NCI-H2107 (cell line): ENCODE data around the gene ANKRD33B.
A peak's percentile ranks its signal among the peaks of the same experiment; 100 is the strongest.
"Not testable (repeated sequence)": the region's sequence is repeated elsewhere in the genome, so short reads cannot be mapped to it uniquely, and the experiment has no call there.

Source experiments
- DNase-seq: peaks from one replicate; lab custom pipeline; 2025; lab: John Stamatoyannopoulos, UW

Gene ANKRD33B

DNA sequence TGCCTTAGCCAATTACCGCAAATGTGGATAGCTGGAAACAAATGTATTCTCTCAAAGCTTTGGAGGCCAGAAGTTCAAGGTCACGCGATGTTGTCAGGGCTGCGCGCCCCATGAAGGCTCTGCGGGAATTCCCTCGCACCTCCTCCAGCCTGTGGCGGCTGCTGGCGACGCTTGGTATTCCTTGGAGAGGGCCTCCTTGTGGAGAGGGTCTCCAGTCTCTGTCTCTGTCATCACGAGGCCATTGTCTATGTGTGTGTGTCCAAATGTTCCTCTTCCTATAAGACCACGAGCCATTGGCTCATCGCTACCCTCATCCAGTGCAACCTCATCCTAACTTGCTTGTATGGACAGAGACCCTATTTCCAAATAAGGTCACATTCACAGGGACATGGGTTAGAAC lies 97.5 kb downstream of the ANKRD33B start:
- no peak for DNase-seq

DNA sequence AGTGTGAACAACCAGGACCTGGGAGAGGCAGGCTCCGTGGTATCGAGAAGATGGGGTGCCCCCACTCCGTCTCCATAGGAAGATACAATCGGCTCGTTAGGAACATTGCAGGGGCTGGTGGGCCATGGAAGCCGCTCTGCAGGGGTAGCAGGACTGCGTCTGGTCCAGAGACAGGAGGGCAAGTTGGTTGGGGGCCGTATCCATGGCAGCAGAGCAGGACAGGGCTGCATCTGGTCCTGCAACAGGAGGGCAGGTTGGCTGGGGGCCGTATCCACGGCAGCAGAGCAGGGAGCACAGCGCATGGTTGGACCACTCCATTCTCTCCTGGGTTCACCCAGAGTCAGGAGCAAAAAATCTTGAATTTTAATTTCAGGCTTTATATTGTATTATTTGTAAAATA lies 98.2 kb downstream of the ANKRD33B start:
- no peak for DNase-seq

DNA sequence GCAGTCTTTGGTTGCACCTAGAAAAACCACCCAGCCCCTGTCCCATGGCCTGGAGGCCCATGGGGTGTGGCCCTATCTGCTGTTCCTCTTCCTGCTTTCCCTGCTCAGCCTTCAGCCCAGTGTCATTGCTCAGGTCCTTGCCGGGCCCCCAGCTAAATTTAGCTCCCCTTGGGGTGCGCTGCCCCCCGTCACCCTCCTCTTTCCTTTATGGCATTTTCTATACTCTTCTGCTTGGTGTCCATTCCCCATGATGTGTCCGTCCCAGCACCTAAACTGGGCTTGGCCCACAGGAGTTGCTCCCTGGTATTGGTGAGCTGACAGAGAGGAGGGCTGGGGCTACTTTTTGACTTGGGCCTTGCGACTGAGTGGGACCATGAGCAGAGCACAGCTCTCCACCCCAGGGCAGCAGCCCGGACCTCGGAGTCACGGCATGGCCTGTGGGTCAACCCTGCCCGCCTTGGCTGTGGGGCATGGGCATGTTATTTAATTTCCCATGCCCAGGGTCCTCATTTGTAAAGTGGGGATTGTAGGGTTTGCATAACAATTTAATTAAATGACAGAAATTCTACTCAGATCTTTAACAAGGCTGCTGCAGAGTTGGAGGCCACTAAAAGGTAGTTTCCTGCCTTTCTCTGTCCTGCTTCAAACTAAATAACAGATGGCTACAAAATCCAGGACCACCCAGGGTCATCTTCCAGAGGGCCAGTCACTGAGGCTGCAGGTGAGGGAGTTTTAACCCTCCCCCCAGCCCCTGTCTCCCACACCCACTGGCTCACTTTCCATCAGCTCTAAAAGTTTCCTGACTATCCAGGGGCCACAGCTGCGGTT lies 99.0 kb downstream of the ANKRD33B start:
- DNase-seq: no peak

DNA sequence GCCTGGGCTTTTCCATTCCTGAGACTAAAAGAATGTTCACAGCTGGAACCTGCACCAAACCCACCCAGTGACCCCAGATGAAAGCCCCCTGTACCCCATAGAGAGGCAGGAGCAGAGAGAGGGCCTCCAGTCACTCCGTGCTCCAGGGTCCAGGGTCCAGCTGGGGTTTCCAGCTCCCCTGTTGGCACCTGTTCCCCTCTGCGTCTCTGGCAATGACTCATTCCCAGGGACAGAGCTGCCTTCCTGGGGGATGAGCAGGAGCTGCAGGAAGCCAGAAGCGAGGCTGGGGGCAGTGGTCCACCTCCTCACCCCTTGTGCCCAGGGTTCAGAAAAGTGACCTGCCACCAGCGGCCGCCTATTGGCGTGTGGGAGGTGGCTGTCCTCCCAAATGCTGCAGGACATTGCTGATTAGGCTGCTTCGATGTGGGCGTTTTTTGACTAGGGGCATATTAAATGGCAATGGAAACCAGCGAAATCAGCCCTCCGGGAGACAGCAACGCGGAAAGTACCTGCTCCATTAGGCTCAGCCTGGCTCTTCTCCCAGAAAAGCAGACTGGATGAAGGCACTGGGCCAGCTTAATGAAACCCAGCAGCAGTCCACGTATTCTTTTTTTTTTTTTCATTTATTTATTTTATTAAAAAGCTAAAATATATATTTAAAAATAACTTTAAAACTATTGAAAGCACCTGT lies 99.8 kb downstream of the ANKRD33B start:
- peak; percentile 18 for DNase-seq

DNA sequence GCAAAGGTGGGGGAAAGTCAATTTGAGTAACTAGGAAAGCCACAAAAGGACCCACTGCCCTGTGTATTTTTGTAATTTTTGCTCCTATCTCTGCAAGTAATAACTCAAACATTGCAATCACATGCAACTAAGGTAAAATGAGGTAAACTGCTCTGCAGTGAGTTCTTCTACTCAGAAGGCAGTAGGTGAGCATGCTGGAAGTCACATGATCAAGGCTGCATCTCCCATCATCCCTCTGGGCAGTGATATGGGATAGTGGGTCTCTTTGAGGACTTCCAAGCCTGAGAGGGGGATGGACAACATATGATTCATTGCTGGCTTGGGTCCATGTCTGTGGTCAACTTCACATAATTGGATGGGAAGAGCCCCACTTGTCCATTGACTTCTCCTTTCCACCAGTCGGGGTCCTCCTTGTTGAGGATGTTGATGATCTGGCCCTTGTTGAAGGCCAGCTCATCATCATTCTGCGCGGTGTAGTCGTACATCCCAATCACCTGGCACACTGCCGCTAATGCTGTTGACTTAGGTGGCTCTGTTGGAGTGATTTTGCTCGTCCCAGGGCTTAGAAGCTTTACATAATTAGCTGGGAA lies 100.4 kb downstream of the ANKRD33B start:
- not testable (repeated sequence) for DNase-seq

DNA sequence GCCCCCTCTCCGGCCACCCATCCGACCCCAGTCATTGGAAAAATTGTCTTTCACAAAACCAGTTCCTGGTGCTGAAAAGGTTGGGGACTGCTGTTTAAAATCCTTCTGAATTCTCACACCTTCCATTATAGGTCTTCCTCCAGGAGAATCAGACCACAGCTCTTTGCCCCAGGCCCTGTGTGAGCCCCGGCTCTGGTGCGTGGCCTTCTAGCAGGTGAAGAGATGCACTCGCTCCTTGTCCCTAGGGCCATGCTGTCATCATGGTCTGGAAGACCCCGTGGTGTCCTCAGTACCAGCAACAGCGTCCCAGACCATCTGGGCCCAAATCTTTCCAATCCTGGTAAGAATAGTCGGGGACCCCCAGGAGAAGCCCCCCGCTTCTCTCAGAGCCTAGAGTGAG lies 101.9 kb downstream of the ANKRD33B start:
- DNase-seq: no peak

DNA sequence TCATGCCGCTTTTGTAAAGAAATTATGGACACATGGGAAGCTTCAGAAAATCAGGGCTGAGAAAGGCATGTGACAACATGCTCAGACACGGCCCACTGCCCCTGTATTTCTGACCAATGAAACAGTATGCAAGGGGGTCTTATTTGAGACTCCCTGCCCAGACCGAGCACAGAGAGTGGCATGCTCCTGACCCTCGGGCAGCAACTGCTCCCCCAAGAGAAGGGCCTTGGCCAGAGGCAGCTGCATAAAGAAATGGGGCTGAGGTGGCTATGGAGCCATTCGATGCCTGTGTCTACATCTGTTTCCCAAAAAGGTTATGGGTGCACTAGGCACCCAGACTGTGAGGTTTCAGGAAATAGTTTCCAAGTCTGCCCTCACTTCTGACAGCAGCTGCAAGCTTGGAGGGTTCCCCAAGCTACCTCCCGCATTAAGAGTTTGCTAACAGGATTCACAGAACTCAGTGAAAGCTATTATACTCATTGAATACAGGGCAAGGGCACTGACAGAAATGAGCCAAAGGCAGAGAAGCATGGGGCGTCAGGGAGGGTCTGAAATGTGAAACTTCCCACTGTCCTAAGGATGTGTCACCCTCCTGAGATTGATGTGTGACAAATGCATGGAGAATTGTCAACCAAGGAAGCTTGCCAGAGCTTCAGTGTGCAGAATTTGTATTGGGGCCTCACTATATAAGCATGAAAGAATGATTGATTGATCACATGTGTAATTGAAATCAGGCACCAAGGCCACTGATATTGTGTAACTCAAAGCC lies 102.8 kb downstream of the ANKRD33B start:
- no peak for DNase-seq

DNA sequence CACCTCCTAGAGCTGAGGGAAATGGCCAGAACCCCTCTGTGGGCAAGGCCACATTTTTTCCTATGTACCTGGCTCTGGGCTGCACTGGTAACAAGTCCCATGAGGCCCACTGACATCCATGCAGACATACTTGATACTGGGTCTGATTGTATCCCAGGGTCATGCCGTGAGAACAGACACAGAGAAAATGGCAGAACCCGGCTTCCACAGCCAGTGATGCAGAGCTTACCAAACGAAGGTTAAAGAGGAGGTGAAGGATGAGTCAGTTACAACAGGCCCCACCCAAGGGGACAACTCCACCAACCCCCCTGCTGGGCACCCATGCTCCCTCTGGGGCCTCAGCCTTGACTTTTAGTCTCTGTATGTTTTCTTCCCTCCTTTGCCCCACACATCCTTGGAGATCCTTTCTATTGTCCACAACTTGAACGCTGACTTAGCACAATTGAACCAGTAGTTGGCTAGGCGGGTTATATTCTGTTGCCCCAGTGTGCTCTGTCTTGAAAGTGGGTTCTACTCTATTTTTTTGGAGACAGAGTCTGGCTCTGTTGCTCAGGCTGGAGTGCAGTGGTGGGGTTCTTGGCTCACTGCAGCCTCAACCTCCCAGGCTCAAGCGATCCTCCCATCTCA lies 103.7 kb downstream of the ANKRD33B start:
- DNase-seq: no peak

DNA sequence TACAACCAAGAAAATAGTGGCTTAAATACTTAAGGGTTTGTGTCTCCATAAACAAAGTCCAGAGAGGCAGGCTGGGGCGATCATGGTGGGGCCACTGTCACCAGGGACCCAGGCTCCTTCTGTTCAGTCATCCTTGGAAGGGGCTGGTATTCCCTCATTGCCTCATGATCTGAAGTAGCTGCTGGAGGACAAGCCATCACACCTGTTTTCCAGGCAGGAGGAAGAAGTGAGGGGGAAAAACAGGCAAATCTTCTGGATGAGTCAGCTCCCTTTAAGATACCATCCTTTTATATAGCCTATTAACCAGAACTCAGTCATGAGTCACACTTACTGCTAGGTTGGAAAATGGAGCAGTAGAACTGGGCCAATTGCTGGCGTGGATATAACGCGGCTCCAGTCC lies 104.8 kb downstream of the ANKRD33B start:
- DNase-seq: no peak

DNA sequence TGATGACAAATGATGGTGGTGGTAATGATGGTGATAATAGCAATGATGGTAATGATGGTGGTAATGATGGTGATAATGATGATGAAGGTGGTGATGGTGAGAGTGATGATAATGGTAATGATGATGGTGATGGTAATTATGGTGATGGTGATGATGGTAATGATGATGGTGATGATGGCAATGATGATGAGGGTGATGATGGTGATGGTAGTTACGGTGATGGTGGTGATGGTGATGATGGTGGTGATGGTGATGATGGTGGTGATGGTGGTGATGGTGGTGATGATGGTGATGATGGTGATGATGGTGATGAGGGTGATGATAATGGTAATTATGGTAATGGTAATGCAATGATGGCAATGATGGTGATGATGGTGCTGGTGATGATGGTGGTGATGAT lies 106.1 kb downstream of the ANKRD33B start:
- DNase-seq: no peak

DNA sequence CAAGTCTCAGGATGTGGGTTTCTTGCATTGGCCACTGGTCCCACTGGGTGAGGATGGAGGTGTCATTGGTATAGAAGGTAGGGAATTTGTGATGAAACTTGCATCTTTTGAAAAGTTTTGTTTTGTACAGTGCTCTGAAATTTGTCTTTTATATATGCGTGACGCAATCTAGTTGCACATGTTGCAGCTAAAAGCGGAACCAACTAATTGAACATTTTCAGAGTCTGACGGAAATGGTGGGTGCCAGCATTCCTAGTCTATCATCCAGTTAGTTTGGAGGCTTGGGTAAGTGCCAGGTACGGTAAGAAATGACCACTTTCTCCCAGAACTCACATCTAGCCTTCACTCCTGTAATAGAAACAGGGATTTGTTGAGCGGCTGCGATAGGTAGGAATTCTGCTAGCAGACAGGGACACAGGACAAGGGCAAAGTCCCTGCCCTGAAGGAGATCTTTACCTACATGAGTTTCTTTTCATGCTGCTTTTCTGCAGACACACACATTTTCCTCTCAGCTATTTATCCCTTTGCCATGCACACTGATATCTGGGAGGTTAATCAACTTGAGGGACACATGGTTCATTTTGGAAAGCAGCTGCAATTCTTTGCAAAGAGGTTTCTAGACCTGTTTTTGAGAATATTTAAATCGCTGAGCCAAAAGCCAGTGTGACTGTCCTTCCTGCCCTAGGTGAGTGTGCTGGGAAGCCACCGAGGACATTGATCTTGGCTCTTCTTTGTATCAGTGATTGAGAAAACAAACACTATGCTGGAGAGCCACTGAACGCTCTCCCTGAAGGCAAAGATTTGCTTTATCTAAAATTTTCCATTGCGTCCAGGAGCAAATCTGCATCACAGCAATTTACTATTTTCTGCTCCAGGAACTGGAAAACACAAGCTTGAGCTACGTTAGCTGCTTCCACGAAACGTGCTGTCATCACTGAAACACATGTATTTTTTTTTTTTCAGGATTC lies 107.5 kb downstream of the ANKRD33B start:
- DNase-seq: no peak

DNA sequence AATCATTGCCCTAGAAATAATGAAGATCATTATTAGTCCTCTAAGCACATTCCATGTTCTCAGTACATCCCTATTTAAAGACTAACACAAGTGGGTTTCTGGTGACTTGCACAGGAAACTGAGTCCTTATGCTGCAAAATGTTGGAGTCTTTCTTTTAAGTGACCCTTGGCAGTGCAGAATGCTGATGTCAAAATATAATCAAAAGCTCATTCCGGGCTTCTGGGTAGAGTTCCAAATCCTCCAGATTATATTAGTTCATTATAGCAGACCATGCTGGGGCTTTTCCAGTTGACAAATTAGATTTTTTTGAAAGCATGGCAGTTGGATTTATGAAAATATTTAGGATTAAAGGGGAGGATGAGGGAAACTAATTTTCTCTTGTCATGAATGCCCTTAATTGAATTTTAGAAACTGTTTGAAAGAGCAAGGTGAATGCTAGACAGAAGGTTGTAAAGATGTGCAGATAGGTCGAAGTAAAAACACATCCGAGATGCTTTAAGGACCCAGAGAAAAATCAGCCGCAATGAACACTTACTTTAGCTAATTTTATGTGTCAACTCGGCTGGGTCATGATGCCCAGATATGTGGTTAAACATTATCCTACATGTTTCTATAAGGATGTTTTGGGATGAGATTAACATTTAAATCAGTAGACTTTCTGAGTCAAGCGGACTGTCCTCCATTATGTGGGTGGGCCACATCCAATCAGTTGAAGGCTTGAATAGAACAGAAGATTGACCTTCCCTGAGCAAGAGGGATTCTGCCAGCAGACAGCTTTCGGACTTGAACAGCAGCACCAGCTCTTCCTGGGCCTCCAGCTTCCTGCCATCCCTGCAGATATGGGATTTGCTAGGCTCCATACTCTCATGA lies 108.5 kb downstream of the ANKRD33B start:
- DNase-seq: no peak

DNA sequence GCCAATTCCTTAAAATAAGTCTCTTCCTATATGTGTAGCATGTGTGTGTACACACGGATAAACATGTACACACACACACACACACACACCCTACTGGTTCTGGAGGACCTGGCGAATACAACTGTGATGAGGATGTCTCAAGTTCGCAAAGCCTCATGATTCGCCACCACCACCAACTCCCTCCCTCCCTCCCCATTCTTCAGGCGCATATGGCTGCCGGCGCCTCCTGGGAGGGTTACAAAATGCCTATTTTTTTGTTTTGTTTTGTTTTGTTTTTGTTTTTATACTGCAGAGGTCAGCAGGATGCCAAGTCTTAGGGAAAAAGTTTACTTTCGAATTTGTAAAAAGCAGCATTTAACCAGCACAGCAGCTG lies 109.1 kb downstream of the ANKRD33B start:
- no peak for DNase-seq

DNA sequence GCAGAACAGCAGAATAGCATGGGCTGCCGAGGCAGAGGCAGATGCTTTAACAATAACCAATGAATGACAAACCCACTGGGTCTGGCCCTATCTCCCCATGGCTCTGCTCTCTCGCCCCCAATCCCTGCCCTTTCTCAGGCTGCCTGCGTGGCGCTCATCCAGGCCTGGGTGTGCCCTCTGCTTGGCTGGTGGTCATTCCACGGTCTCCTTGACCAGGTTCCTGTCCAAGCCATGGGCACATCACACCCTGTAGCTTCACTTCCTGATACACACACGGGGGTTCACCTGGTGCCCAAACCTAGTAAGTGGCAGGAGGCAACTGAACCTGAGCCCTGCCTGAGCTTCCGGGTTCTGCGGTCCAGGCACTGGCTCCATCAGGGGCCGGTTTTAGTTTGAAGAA lies 109.5 kb downstream of the ANKRD33B start:
- DNase-seq: no peak

DNA sequence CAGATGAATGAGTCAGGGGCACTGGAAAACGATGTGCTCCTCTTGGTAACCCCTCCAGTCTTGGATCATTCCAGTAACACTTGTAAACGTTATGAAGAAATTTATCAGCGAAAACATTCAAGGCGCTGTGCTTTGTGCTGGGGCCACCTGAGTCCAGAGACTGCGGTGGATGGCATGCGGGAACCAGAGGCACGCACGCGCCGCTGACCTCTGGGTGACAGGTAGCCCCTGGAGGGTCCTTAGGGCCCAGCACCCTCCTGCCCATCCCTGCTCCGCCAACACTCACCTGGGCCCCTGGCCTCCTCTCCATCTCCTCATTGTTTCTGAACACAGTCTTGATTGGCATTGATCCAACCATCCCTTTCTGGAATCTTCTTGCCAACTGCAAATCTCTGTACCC lies 110.2 kb downstream of the ANKRD33B start:
- no peak for DNase-seq

DNA sequence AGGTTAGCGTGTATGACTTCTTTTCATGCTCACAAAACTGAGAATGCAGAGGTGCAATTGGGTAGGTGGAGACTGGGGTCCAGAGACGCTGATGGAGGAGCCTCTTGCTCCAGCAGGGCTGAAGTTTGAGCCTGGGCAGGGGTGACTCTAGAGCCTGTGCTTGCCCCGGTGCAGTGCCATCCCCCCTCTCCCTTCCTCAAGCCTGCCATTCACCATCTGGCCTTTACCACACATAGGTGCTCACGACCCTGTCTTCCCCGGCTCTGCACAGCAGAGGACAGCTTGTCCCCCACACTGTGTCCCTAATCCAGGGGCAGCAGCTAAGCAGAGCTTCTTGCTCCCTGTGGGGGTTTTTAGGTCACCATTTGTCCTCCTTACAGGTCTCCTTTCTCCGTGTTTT lies 110.7 kb downstream of the ANKRD33B start:
- DNase-seq: no peak

DNA sequence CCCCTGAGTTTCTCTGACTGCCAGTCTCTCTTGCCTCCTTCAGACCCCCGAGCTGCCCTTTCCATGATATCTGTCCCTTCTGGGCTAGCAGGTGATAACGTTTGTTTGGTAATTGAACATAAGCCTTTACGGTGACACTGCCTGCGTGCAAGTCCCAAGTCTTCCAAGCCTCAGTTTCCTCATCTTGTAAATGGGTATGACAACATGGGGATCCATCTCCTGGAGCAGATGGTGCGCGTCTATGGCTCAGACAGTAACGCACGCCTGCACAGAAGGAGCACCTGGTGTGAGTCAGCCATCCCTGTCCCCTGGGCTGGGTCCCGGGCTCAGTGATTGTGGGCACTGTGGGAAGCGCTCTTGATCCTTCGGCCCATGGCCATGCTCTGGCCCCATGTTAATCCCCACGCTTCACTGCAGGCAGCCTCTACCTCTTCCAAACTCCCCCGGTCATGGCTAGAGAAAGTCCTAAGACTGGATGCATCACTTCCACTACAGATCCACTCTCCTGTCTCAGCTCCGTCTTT lies 111.4 kb downstream of the ANKRD33B start:
- no peak for DNase-seq

DNA sequence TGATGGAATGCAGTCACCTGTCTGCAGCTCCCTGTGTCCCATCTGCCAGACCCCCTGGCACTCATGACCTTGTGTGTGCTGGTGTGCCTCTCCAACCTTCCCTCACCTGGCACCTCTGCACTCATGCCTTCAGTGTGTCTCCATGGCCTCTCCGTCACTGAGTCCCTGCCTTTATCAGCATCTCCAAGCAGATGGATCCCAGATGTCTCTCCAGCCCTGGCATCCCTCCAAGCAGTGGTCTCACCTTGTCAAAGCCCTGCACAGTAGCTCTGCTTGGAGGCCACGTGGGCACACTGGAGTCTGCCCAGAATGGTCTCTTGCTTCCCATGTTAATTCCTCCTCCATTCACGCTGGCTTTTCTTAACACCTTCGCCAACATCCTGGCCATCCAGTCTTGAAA lies 112.4 kb downstream of the ANKRD33B start:
- DNase-seq: no peak

DNA sequence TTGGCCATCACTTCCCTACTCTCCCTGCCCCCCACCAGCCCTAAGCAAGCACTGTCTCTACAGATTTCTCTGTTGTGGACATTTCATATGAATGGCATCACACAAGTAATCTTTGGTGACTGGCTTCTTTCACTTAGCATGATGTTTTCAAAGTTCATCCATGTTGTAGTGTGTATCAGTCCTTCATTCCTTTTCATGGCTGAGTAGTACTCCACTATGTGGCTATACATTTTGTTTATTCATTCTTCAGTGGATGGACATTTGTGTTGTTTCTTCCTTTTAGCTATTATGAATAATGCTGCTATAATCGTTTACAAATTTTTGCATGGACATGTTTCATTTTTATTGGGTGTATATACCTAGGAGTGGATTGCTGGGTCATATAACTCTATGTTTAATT lies 113.1 kb downstream of the ANKRD33B start:
- DNase-seq: no peak

DNA sequence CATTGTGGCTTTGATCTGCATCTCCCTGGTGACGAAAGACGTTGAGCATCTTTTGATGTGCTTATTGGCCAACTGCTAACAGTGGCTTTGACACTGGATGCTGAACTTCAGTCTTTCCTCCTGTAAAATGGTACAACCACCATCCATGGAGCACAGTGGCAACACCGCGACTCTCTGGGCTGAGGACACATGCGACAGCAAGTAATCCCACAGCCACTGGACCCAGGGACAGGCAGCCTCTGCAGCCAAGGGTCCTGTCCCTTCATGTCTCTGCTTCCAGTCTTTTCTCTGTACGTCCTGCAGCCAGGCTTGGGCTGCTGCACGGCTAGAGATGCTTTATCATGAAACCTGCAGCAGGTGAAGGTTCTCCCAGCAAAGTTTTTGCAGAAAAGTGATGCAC lies 113.7 kb downstream of the ANKRD33B start:
- no peak for DNase-seq
